SKM-1 (cell line): ENCODE data around the gene FAM117A.
"Not testable (repeated sequence)": the region's sequence is repeated elsewhere in the genome, so short reads cannot be mapped to it uniquely, and the experiment has no call there.

Source experiments
- DNase-seq: peaks from one replicate; lab custom pipeline; 2025; ENCODE audit not compliant: unreplicated experiment; lab: John Stamatoyannopoulos, UW

FAM117A gene

DNA sequence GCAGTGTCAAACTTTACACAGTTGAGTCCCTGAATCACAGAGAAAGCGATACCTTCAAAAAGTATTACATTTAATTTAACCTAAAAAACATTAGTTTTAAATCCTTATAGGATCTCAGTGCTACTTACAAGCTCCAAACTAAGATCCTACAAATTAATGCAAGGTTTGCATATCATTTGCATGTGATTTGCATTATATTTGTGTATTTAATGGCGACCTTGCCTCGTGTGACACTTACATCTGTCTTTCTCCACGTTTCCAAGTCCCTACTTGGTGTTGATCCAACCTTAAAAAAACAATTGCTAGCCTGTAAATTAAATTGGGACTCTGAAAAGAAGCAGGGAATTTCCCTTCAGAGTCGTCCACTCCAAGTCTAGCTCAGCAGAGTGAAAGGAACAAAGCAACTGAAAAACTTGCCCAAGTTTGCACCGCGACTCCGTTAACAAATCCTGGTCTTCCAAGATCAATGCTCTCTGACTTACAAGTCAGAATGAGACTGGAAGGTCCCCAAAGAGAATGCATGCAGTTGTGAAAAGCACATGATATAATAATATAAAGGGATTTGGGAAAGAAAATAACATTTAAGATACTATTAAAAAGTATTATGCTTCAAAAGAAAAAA lies 739 bp upstream of the FAM117A start:
- DNase-seq = no peak

DNA sequence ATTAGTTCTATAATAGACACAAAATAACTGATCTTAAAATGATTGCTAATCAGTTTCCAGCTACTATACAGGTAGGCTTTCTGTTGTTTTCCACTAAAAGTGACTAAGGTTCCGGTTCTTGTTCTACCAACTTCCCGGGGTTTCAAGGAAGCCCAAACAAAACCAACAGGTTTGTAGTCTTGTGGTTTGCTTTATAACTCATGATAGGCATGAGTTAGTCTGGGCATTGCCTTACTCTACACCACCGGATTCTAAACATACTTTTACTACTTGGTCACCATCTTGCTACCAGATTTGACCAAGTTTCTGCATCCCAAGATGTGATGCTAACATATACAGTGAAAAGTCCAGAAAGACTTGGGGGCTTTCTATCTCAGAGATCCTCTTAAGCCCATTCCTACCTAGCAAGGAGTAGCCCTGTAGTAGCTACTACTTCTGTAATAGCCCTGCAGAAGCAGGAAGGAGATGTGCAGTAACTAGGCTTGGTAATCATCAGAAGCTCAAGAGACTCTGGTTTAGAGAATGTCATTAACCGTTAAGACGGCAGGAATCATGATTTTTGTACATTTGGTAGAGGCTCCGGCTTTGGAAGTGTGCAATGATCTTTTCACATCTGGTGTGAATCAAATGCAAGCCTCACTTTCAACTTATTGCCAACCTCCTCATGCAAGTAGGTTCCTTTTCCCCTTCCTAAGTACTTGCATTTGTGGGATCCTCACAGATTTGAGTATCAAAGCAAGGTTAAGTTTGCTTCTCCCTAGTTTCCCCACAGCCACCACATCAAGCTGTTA lies 1.6 kb downstream of the FAM117A start:
- DNase-seq = no peak

DNA sequence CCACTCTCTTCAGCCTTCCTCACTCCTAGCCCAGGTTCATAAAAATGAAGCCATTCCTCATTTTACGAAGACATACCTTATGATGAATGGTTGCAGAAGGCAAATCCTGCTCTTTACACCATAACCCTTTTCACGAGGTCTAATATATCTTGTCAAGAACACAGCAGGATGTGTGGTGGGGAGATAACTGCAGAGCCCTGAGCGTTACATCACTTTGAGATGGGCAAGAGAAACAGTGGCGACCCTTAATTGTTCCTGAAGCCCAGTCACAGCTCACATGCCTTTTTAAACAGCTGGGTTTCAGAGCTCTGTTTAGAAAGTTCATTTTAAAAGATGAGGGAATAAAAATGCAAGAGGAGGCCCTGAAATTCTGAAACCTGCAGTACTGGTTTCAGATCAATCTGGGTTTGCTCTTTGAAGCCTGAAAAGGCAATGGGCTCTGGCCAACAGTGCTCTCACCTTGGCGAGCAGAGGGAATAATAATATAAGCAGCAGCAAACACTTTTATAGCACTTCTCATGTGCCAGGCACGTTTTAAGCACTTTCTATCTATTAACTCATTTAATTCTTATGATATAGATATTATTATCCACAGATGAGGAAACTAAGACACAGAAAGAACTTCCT lies 2.9 kb downstream of the FAM117A start:
- no peak for DNase-seq

DNA sequence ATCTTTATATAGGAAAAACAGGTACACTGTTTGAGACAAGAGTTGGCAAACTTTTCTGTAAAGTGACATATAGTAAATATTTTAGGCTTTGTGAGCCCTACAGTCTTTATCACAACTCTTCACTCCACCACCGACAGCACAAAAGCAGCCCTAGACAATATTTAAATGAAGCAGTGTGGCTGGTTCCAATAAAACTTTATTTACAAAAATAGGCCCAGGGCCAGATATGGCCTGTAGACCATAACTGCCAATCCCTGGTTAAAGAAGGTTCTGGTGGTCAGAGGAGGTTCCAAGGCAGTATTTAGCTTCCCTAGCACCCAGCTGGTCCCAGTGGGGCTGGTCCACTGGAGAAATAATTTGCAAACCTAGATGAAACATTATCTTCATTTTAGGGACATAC lies 3.6 kb downstream of the FAM117A start:
- no peak for DNase-seq

DNA sequence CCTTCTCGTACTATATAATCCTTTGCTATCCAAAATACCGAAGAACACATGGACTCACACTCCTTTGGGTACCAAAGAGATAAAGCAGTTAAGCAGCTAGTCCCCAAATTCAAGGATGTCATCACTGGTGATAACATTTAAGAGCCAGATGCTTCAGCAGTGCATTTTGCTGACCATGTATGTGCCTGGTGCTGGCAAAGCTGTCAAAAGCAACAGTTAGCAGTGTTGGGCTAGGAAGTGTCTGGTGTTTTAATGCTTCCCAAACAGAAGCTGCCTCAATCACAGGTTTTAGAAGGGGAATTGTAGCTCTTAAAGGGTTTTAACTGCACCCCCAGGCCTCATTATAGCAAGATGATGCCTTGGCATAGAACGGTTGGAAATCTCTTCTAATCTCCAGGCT lies 4.7 kb downstream of the FAM117A start:
- no peak for DNase-seq

DNA sequence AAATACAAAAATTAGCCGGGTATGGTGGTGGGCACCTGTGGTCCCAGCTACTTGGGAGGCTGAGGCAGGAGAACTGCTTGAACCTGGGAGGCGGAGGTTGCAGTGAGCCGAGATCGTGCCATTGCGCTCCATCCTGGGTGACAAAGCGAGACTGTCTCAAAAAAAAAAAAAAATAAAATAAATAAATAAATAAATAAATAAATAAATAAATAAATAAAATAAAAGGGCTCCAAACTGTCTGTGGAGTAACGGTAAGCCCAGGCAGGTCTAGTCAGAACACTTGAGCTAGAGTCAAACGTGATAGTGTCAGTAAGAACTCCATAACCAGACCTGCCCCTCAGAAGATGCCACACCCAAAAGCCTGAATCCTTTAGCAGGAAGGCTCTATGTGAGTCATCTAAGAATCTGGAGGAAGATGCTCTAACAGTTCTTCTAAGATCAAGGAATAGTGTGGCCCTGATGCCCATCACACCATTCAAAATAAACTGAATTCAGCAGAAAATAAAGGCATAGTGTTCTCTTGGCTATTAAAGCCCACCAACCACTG lies 5.4 kb downstream of the FAM117A start:
- not testable (repeated sequence) for DNase-seq

DNA sequence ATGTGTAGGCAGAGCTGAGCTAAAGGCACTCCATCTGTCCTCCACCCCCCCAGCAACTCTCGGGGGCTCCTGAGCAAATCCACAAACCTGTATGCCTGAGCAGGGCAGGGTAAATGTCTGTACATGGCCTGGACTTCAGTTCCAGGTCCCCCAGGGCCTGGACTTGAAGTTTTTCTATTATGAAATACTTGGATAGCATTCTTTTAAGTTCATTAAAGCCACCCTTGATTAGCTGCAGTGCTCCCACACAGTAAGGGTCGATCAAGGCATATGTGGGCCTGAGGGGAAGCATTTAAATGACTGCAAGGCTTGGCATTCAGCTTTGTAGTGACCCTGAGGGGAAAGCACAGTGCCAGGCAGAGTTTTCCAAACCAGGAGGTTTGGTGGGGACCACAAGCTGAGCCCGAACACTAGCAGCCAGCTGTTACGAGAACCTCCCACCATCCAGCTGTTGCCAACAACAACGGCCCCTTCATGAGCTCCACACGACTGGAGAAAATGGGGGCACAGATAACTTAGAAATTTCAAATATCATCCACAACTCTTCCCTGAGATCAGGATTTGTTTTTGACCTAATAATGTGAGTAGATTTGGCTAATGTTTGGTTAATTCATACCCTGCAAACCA lies 6.7 kb downstream of the FAM117A start:
- DNase-seq = no peak

DNA sequence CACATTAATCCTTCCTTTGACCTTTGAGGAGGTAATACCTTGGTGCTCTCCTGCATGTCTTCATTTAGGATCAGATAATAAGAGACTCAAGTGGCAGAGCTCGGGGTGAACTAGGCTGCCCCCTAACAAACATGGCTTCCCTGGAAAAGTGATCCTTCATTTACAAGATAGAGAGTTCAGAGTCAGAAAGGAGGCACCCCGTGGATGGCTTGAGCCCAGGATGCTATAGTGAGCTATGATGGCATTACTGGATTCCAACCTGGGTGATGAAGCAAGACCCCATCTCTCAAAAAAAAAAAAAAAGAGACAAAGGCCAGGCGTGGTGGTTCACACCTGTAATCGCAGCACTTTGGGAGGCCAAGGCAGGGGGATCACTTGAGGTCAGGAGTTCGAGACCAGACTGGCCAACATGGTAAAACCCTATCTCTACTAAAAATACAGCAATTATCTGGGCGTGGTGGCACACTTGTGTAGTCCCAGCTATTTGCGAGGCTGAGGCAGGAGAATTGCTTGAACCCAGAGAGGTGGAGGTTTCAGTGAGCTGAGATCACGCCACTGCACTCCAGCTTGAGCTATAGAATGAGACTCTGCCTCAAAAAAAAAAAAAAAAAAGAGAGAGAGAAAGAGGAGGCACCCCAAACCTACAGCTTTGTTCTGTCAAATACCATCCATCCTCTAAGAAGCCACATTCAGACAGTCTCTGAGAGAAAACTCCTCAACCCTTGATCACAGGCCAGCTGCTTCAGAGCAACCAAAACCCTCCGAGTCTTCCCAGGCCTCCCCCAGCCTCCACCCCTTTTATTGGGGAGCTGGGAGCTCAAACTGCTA lies 7.4 kb downstream of the FAM117A start:
- no peak for DNase-seq

DNA sequence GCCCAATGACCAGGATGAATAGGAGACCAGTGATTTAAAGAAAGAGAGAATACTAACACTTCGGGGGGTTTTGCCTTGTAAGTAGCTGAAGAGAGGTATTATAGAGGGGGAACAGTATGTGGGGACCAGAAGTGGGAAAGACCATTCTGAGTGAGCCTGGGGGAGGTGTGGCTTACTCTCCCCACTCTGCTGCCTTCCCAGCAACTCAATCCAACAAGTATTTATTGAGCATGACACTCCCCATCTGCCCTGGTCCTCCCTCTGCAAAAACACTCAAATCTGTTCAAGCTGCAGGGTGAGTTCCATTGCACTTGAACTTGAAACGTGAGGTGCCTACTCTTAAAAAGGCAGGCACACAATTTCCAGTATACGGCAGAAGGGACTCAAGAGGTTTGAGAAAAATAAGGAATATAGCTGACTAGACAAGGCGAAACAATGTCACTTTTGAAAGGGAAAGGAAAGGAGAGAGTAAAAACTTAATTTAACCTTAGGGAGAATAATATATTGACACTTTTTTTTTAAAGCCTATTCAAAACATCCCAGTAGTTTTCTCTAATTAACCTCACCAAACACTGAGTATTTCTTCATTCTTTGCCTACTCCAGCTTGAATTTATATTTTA lies 8.2 kb downstream of the FAM117A start:
- no peak for DNase-seq

DNA sequence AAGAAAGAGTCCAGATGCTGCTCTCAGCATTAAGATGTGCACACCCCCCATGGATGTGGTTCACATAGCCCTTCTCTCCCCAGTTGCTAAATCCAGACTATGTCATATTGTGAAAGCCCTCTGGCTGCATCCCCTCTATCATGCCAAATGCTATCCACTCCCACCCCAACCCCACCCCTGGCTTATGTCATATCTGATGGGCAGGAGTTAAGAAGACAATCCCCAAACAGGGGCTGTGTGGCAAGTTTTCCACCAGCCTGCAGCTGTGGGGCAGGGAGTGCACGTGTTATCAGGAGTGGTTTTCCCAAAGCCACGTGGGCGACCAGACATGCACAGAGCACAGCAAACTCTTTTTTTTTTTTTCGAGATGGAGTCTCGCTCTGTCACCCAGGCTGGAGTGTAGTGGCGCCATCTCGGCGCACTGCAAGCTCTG lies 10.0 kb downstream of the FAM117A start:
- DNase-seq = no peak

DNA sequence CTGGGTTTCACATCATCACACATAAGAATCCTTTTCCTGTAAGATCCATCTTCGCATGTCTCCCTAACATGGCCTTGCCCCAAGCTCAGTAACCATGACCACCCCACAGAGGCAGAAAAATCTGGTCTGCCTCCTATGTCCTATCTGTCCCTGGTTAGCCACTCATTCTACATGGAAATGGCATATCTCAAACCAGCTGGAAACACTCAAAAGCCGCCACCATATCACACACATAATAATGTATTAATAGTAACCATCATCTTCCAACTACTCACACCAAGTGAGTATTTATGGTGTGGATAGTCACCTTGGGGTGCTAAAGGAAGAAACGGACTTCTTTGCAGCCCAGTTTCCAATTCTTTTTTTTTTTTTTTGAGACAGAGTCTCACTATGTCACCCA lies 11.4 kb downstream of the FAM117A start:
- no peak for DNase-seq

DNA sequence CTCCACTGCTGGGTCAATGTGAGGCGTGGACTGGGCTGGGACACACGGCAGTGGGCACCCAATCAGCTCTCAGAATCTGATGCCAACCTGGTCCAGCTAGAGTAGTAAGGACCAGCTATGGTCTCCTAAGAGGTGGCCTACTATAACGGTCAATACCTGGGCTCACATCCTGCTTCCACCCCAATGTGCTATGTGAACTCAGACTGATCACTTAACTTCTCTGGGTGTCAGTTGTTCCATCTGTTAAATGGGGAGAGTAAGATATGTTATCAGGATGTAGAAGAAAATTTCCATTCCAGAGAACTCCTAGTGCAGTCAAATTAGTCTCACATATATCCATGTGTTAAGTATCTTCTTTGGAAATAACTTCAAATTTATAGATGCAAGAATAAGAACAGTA lies 14.2 kb downstream of the FAM117A start:
- no peak for DNase-seq

DNA sequence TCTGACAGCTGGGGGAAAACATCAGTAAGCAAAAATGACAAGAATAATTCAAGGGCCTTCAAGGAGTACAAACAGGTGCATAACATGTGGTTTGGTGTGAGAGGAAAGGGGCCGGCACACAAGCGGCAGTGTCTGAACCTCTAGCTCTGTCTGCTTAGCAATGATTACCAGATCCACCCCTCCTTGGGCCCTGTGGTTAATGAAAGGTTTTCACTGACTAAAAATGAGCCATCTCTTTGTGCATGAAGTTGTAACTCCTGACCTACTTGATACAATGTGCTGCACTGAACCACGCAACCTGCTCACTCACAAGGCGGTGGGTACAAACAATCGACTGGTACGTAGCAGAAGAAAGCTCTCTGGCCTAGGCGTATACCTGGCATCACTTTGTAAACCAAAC lies 15.1 kb downstream of the FAM117A start:
- DNase-seq = no peak

DNA sequence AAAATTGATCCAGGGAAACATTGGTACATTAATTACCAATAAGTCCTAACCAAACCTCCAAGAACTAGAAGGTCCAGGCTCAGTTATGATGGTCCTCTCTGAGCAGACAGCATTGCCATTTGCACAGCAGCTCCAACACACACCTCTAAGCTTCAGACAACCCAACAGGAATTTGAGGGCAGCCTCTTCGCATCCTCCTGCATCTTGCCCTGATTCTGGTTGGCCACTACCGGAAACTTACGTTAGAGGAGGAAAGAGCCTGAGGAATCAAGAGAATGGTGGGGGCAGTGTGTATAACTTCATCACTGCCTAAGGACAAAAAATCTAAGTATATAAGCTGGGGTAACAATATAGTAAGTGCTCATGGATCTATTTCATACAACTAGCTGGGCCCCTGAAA lies 15.7 kb downstream of the FAM117A start:
- no peak for DNase-seq

DNA sequence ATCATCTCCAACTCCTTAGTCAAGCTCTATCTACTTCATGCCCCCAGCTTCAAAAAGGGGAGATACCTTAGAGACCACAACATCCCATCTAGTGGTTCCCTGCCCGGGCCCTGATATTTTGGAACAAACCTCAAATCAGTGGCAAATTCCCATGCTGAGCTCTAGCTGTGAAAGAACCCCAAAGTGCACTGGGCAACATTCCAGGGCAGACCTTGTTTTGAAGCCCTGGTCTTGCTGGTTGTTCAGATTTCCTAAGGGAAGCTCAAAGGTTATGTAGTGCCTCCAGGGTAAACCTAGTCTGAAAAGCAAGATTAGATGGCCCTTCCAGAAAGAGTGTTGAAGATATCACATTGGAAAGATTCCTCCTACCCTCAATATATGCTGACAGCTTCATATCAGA lies 16.3 kb downstream of the FAM117A start:
- DNase-seq = no peak

DNA sequence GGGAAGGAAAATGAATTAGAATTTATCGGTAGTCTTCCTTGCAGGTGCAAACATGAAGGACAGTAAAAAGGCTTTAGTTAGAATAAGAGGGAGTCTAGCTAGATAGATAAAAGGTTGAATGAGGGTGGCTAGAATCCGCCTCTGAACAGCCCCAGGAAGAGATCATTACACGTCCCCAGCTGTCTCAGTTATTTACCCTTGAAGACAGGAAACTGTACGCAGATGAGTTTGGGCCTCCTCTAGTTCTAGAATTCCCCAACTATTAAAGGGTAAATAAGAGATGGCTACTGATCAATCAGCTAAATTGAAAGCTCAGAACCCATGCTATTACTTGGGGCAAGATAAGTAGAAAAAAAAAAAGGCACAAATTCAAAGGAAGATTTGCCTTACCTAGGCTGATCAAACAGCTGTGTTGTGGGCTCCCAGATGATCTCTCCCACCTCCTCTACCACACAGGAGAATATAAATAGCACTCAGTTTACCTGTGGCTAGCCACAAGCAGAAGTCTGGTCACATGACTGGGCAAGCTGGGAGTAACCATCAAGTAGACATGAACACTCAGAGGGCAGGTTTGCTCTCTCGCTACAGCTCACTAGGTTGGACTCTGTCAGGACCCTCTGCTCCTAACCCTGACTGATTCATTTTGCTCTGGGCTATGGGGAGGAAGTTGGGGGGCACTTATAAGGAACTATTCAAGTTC lies 17.0 kb downstream of the FAM117A start:
- no peak for DNase-seq

DNA sequence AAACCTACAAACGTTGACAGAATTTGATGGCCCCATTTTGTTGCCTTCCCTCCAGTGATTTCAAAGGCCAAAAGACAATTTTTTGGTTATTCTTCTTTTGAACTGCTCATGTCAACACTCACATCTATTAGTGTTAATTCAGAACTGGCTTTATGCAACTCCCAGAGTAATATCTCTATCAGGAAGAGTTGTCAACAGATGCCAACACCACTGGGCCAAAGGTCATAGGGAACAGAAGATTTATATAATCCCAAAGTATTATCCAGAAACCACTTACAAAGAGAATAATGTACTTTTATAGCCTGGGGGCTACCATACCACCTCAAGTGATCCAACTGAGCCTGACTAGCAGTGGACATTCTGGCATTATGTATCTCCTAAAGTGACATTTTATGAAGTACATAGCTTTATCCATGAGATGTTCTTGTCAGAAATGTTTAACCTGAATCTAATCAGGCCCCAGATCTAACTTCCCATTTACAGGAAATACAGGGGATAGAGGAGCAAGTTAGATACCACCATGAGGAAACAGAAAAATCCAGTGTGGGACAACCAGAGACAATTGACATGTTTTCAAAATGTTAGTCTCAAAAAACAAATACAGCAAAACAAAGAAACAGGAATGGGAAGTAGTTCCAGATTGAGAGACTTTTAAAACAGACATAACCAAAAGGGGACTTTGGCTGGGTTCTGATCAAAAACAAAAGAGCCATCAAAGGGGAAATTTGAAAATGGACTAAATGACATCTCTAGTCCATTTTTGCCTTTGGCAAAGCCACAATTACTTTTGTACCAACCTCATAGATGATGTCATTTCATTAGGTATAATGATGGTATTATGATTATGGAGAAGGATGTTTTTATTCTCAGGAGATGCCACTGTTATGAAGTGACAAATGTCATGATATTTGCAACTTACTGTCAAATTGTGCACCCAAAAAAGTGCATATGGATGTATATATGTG lies 18.5 kb downstream of the FAM117A start:
- no peak for DNase-seq

DNA sequence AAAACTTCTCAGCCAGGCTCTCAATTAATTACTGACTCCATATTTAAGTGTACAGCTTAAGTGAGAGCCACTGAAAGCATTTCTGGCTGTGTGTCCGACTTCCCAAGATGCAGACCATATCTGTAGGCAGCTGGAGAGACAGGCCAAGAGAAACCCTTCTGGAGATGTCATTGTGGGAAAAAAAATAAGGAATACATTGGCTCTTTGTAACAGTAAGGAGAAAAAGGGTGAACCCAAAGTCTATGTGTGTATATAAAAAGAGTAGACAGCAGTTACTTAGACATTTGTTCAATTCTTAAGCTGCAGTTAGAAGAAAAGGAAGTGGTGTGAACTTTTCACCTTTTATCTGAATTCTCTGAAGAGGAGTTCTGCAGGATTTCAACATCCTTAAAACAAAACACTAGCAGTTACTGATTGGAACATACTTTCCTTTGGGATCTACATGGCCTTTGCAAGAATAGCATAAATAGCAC lies 21.7 kb downstream of the FAM117A start:
- peak; percentile 35 for DNase-seq
